ENCODE data around the gene CHN2.

DNA sequence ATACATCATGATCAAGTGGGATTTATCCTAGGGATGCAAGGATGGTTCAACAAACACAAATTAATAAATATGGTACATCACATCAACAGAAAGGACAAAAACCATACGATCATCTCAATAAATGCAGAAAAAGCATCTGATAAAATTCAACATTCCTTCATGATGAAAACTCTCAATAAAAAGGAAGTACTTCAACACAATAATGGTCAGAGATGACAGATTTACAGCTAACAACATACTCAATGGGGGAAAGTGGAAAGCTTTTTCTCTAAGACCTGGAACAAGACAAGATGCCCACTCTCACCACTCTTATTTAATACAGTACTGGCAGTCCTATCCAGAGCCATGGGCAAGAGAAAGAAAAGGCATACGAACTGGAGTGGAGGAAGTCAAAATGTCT lies 329.2 kb downstream of the CHN2 start:
- TF ChIP-seq CTCF (IDR thresholded peaks at IDR 0.05): no peak
- TF ChIP-seq EZH2phosphoT487 (IDR thresholded peaks at IDR 0.05; ENCODE audit: borderline replicate concordance, low read depth): no peak
